LoVo (cell line): ENCODE measurements around the gene PSMB5.

Experiments
- DNase-seq: peaks from one replicate; pipeline ENCODE4 v3.0.0-alpha.2; 2016; ENCODE audit warnings: low spot score

PSMB5 gene

GRCh38 chr14:23043754-23044153 lies 9.1 kb upstream of the PSMB5 start:
- no peak for DNase-seq

DNA sequence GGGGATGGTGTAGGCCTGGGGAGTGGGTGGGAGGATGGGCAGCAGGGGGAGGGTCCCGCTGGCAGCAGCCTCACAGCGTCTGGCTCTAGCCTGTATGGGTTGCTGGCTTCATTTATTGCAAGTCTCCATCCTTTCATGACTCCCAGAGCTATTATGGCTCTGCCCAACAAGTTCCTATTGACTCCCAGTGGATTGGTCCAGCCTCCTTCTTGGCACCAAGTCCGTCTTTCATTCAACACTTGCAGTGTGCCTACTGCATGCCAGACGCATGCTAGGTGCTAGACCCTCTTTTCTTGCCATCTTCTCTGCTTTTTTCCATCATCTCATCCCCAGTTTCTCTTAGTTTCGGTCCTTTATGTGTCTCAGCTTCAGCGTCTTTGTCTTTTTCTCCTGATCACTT lies 8.4 kb upstream of the PSMB5 start:
- no peak for DNase-seq

GRCh38 chr14:23042162-23042965 lies 7.7 kb upstream of the PSMB5 start, which contains the start of gene PSMB11:
Gene PSMB11, plus strand, starts transcription at chr14:23042212. Its CDS starts 14 bp downstream, at chr14:23042226.
- no peak for DNase-seq

GRCh38 chr14:23041729-23042128 lies 7.0 kb upstream of the PSMB5 start:
- no peak for DNase-seq

- no peak for DNase-seq
Measured at GRCh38 chr14:23040100-23040499, 5.4 kb upstream of the PSMB5 start.

- no peak for DNase-seq
Measured at GRCh38 chr14:23035303-23036144, 824 bp upstream of the PSMB5 start.

DNA sequence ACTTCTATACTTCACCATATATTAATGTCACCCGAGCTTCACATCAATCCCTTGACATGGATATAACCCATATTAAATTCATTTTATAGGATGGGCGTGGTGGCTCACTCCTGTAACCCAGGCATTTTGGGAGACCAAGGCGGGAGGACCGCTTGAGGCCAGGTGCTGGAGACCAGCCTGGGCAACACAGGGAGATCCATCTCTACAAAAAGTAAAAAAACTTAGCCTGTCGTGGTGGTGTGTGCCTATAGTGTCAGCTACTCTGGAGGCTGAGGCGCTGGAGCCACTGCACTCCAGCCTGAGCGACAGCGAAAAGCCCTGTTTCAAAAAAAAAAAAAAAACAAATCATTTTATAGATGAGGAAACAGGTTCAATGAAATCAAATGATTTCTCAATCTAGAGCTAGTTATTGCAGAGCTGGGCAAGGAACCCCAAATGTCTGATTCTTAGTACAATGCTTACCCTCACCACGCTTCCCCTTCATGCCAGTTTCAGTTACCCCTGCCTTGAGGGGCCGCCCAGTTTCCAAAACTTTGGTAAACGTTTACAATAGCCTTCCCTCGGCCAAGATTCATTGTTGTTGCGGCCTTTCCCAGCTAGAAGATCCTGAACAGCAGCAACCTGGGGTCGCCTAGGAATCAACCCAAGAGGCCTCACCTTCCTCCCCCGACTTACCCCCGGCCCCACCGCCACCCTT lies 751 bp downstream of the PSMB5 start:
- DNase-seq = no peak

DNA sequence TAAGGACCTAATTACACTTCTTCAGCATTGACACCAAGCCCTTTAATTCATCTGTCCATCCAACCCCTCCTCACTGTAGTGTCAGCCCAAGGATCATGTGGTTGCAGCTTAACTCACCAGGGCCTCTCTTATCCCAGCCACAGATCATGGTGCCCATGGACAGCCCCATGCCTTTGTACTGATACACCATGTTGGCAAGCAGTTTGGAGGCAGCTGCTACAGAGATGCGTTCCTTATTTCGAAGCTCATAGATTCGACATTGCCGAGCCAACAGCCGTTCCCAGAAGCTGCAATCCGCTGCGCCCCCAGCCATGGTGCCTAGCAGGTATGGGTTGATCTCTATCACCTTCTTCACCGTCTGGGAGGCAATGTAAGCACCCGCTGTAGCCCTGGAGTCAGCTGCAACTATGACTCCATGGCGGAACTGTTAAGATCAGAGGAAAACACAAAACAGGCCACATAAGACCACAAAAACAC lies 1.4 kb downstream of the PSMB5 start:
- no peak for DNase-seq

DNA sequence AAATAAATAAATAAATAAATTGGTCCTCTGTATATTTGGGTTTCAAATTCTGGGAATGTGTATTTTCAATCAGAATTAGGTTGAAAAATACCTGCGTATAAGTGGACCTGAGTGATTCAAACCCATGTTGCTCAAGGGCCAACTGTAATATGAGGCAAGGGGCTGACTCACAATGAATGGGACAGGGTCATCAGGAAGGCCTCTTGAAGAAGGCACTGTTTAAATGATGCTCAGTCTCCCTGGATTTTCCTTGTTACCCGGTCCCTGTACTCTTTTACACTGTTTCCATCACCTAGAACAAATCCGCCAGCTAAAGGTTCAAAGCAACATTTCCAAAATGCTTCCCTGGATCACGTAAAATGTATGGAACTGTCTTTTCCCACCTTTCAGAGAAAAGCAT lies 3.8 kb downstream of the PSMB5 start:
- no peak for DNase-seq

GRCh38 chr14:23028799-23029198 lies 5.9 kb downstream of the PSMB5 start:
- no peak for DNase-seq

- no peak for DNase-seq
Measured at GRCh38 chr14:23025151-23025814, 9.4 kb downstream of the PSMB5 start.

DNA sequence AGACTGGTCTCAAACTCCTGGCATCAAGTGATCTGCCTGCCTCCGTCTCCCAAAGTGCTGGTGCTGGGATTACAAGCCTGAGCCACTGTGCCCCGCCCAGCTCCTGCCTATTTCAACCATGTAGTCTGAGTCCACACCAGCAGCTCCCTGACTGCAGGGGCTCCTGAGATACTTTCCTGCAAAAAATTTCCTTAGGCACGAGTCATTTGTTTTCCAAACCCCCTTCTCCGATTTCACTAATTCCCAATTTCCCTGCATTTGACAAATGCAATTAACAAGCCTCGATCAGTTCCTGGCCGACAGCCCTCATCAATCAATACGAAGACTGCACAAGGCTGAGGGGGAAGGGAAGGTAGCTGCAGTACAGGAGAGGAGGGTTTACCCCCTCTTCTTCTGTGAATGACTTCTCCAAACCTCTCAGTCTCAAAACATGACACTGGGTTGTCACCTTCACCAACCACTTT lies 10.1 kb downstream of the PSMB5 start:
- DNase-seq = no peak

- DNase-seq = no peak
Measured at GRCh38 chr14:23023795-23024152, 10.9 kb downstream of the PSMB5 start.

- no peak for DNase-seq
Measured at GRCh38 chr14:23023022-23023794, 11.5 kb downstream of the PSMB5 start.

GRCh38 chr14:23021889-23022442 lies 12.7 kb downstream of the PSMB5 start:
- no peak for DNase-seq

DNA sequence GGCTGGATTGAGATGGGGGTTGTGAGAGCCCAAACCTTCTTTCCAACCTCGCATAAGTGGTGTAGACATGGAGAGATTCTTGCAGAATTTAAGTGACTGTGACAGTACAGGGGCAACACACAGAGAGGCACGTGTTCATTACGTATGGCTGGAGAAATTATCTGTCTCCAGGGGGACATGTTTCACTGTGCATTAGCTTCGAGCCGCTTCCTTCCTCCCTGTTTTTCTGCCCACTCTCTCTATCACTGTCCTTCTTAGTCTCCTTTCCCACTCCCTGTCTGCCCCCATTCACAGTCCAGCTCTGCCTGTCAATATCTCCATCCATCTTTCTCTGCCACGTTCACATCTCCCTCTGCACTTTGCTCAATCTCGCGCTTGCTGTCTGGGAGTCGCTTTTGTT lies 13.3 kb downstream of the PSMB5 start:
- no peak for DNase-seq

GRCh38 chr14:23020143-23021128 lies 14.3 kb downstream of the PSMB5 start:
- no peak for DNase-seq

DNA sequence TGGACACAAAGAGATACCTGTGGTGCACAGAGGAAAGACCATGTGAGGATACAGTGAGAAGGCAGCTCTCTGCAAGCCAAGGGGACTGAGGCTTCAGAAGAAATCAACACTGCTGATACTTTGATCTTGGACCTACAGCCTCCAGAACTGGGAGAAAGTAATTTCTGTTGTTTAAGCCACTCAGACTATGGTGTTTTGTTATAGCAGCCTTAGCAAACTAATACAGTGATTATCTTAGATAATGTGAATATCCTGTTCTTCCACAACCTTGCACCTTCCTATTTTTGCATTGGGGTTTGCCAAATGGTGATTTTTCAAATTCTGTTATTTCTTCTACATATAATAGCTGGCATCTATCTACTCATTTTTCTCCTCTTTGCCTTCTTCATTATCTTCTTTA lies 16.6 kb downstream of the PSMB5 start:
- DNase-seq = no peak

DNA sequence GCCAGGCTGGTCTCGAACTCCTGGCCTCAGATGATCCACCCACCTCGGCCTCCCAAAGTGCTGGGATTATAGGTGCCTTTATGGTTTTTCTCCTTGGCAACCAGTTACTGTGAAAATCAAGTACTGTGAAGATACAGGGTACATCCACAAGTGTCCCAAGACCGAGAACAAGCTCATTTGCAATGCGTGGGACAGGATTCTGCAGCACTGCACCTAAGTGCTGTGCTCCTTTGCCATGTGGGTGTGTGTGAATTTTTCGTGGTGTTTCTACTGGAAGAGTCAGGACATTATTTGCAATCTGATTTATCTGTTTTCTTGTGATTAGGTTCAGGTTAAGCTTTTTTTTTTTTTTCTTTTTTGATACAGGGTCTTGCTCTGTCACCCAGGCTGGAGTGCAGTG lies 17.6 kb downstream of the PSMB5 start:
- DNase-seq = no peak

- no peak for DNase-seq
Measured at GRCh38 chr14:23015618-23016017, 19.1 kb downstream of the PSMB5 start.
